DND-41 (cell line): ENCODE measurements around the gene TNS3.

ENCODE experiments used
- ATAC-seq: fragments of 200-7000 bp; cut with Tn5 transposase; 3 replicates; pipeline ENCODE4 v1.9.1; 2021; ENCODE audit warnings: low read depth; ENCODE audit not compliant: insufficient read depth
- DNase-seq: peaks from one replicate; pipeline ENCODE4 v3.0.0-alpha.2; 2020
- H2AFZ ChIP-seq: 2 replicates; pipeline ENCODE4 v1.6.0; 2012; ENCODE audit warnings: low read depth, low read length
- H3K27ac ChIP-seq: 2 replicates; pipeline ENCODE4 v1.5.1; 2012; ENCODE audit warnings: low read length, inconsistent platforms
- H3K27me3 ChIP-seq: fragments of 200-600 bp; sonication (generic); 2 replicates; pipeline ENCODE4 v1.6.0; 2012; ENCODE audit warnings: low read length, mild to moderate bottlenecking, inconsistent platforms; ENCODE audit not compliant: insufficient read depth, poor library complexity
- H3K36me3 ChIP-seq: 2 replicates; pipeline ENCODE4 v1.5.1; 2012; ENCODE audit warnings: low read length, inconsistent platforms; ENCODE audit not compliant: insufficient read depth
- H3K4me1 ChIP-seq: 2 replicates; pipeline ENCODE4 v1.5.1; 2012; ENCODE audit warnings: mild to moderate bottlenecking, low read length; ENCODE audit not compliant: insufficient read depth
- H3K4me2 ChIP-seq: 2 replicates; pipeline ENCODE4 v1.6.0; 2012; ENCODE audit warnings: mild to moderate bottlenecking, moderate library complexity, low read length, inconsistent platforms; ENCODE audit not compliant: insufficient read depth
- H3K4me3 ChIP-seq, 2 experiments: fragments of 200-600 bp in 1 of 2; shearing (Covaris generic) in 1 of 2; 2 replicates each; pipeline ENCODE4 v1.5.1; 2012 to 2016; ENCODE audit warnings: inconsistent platforms in 2 of 2, low read length in 2 of 2, mild to moderate bottlenecking in 2 of 2, low read depth in 1 of 2, moderate library complexity in 1 of 2
- H3K79me2 ChIP-seq: 2 replicates; pipeline ENCODE4 v1.6.0; 2012; ENCODE audit warnings: low read length, inconsistent platforms; ENCODE audit not compliant: insufficient read depth
- H3K9ac ChIP-seq: 2 replicates; pipeline ENCODE4 v1.6.0; 2012; ENCODE audit warnings: low read depth, mild to moderate bottlenecking, inconsistent platforms, low read length, moderate library complexity
- H3K9me3 ChIP-seq: 2 replicates; pipeline ENCODE4 v1.5.1; 2012; ENCODE audit warnings: low read length, moderate library complexity, mild to moderate bottlenecking, inconsistent platforms; ENCODE audit not compliant: insufficient read depth, severe bottlenecking
- H4K20me1 ChIP-seq: 2 replicates; pipeline ENCODE4 v1.6.0; 2012; ENCODE audit warnings: low read length; ENCODE audit not compliant: insufficient read depth
- CTCF ChIP-seq: IDR thresholded peaks from 2 replicates; pipeline ENCODE4 v1.5.1; 2012; ENCODE audit warnings: borderline replicate concordance, low read length, moderate library complexity, mild to moderate bottlenecking; ENCODE audit not compliant: poor library complexity, severe bottlenecking; ENCODE audit errors: extremely low read depth
- EZH2 ChIP-seq: IDR thresholded peaks from 3 replicates; pipeline ENCODE4 v1.6.1; 2012; ENCODE audit warnings: borderline replicate concordance, low read depth, mild to moderate bottlenecking, moderate library complexity, low read length, inconsistent platforms; ENCODE audit not compliant: severe bottlenecking

TNS3 gene

GRCh38 chr7:47301105-47301477 is 280.8 kb downstream of the TNS3 start:
- no peaks in the 10 kb centered on the region for H3K36me3 ChIP-seq
- no peaks in the 10 kb centered on the region for H3K4me1 ChIP-seq
- no peak for DNase-seq
- H3K9me3 ChIP-seq = no peaks in the 10 kb centered on the region
- no peak overlapping the region for H2AFZ ChIP-seq
- H3K27me3 ChIP-seq = no peaks in the 10 kb centered on the region
- no peak overlapping the region for H3K4me3 ChIP-seq
- ATAC-seq = no peak
- H3K9ac ChIP-seq = no peak overlapping the region
- H4K20me1 ChIP-seq = no peaks in the 10 kb centered on the region
- no peak overlapping the region for H3K4me2 ChIP-seq
- H3K27ac ChIP-seq = no peak overlapping the region
- no peak for TF ChIP-seq EZH2
- no peak for TF ChIP-seq CTCF
- H3K79me2 ChIP-seq = no peaks in the 10 kb centered on the region

- no peak overlapping the region for H3K4me2 ChIP-seq
- H3K9ac ChIP-seq = no peak overlapping the region
- H3K9me3 ChIP-seq = no peaks in the 10 kb centered on the region
- no peaks in the 10 kb centered on the region for H4K20me1 ChIP-seq
- no peak overlapping the region for H3K4me3 ChIP-seq
- H3K4me1 ChIP-seq = no peaks in the 10 kb centered on the region
- no peaks in the 10 kb centered on the region for H3K27me3 ChIP-seq
- H3K79me2 ChIP-seq = no peaks in the 10 kb centered on the region
- ATAC-seq (no peak), DNase-seq (no peak)
- H2AFZ ChIP-seq = no peak overlapping the region
- TF ChIP-seq EZH2 (no peak), CTCF (no peak)
- H3K36me3 ChIP-seq = no peaks in the 10 kb centered on the region
- H3K27ac ChIP-seq = no peak overlapping the region
These were observed 281.3 kb downstream of the TNS3 start for GRCh38 chr7:47300472-47301104.

GRCh38 chr7:47299496-47299895 is 282.4 kb downstream of the TNS3 start:
- Histone ChIP-seq H2AFZ (no peak overlapping the region), H3K9ac (no peak overlapping the region), H3K27ac (no peak overlapping the region), H3K79me2 (no peaks in the 10 kb centered on the region), H3K36me3 (no peaks in the 10 kb centered on the region), H3K4me1 (no peaks in the 10 kb centered on the region), H3K9me3 (no peaks in the 10 kb centered on the region), H4K20me1 (no peaks in the 10 kb centered on the region), H3K4me2 (no peak overlapping the region), H3K27me3 (no peaks in the 10 kb centered on the region), H3K4me3 (no peak overlapping the region)
- ATAC-seq (no peak), DNase-seq (no peak)
- TF ChIP-seq EZH2 = no peak
- no peak for TF ChIP-seq CTCF

GRCh38 chr7:47298636-47299035 is 283.3 kb downstream of the TNS3 start:
- Histone ChIP-seq H3K4me1 (no peaks in the 10 kb centered on the region), H4K20me1 (no peaks in the 10 kb centered on the region), H3K4me2 (no peak overlapping the region), H3K36me3 (no peaks in the 10 kb centered on the region), H3K79me2 (no peaks in the 10 kb centered on the region), H3K9ac (no peak overlapping the region), H2AFZ (no peak overlapping the region), H3K27me3 (no peaks in the 10 kb centered on the region), H3K4me3 (no peak overlapping the region), H3K9me3 (no peaks in the 10 kb centered on the region), H3K27ac (no peak overlapping the region)
- DNase-seq = no peak
- no peak for TF ChIP-seq CTCF
- TF ChIP-seq EZH2 = no peak
- ATAC-seq = no peak
